NT2/D1 (cell line): ENCODE measurements around the gene HNF1B.

Experiments used
- SUZ12 ChIP-seq: IDR thresholded peaks from 2 replicates; pipeline ENCODE4 v1.6.1; 2011; ENCODE audit not compliant: insufficient read length, insufficient read depth; ENCODE audit errors: extremely low read depth
- YY1 ChIP-seq: IDR thresholded peaks from 2 replicates; pipeline ENCODE4 v1.6.1; 2011; ENCODE audit not compliant: insufficient read length, insufficient read depth
- ZNF274 ChIP-seq: IDR thresholded peaks from 2 replicates; pipeline ENCODE4 v1.6.1; 2011; ENCODE audit warnings: mild to moderate bottlenecking, low read depth, low read length

DNA sequence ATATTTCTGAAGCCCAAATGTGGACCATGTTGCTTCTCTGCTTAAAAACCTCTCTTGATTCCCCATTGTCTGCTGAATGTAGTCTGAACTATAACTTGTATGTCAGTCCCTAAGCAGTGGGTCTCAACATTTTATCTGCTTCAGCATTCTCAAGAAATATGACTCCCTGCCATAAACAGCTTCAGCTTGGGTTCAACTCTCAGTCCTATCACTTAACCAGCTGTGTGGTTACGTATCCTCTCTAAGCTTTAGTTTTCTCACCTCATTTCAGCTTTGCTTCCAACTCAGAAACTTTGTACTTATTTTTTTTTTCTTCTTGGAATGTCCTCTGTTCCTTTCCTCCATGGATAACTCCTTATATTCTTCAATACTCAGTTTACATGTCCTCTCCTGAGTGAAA is 97.0 kb downstream of the HNF1B start:
- TF ChIP-seq ZNF274 (no peak), YY1 (no peak), SUZ12 (no peak)
